HG02970 (cell line): Measurements from ENCODE around the gene ODAPH.
A peak's percentile ranks its signal among the peaks of the same experiment; 100 is the strongest.
"Not testable (repeated sequence)": the region's sequence is repeated elsewhere in the genome, so short reads cannot be mapped to it uniquely, and the experiment has no call there.

ENCODE experiments used
- ATAC-seq: cut with Tn5 transposase; IDR thresholded peaks from one replicate; pipeline ENCODE4 v1.9.1; 2021; ENCODE audit warnings: mild to moderate bottlenecking, moderate library complexity, moderate number of reproducible peaks; ENCODE audit not compliant: unreplicated experiment, low FRiP score

The ODAPH gene

GRCh38 chr4:75555294-75556164 is at the start of gene ODAPH:
TSS of gene ODAPH (plus strand) at chr4:75556066. CDS start at chr4:75556083, 17 bp downstream.
- no peak for ATAC-seq

- ATAC-seq: not testable (repeated sequence)
Observed at GRCh38 chr4:75509592-75509991, 46.3 kb upstream of the ODAPH start.

- ATAC-seq: no peak
Observed at GRCh38 chr4:75511841-75512240, 44.0 kb upstream of the ODAPH start.

GRCh38 chr4:75512386-75513211 is 43.3 kb upstream of the ODAPH start:
- no peak for ATAC-seq

- no peak for ATAC-seq
Observed at GRCh38 chr4:75513526-75514130, 42.2 kb upstream of the ODAPH start.

GRCh38 chr4:75514131-75514948 is 41.5 kb upstream of the ODAPH start, which contains the start of the genes RCHY1 and THAP6:
TSS of gene RCHY1 (minus strand) at chr4:75514403. CDS start at chr4:75514286, 117 bp downstream.
TSS of gene THAP6 (plus strand) at chr4:75514473. CDS start at chr4:75515453, 980 bp downstream.
- peak; percentile 97 for ATAC-seq

GRCh38 chr4:75514949-75515612 is 40.8 kb upstream of the ODAPH start:
- no peak for ATAC-seq

- no peak for ATAC-seq
Observed at GRCh38 chr4:75516144-75516543, 39.7 kb upstream of the ODAPH start.

- ATAC-seq: not testable (repeated sequence)
Observed at GRCh38 chr4:75519452-75519851, 36.4 kb upstream of the ODAPH start.

GRCh38 chr4:75525086-75525485 is 30.8 kb upstream of the ODAPH start:
- no peak for ATAC-seq

GRCh38 chr4:75525910-75526309 is 30.0 kb upstream of the ODAPH start:
- no peak for ATAC-seq

- ATAC-seq: no peak
Observed at GRCh38 chr4:75527482-75527881, 28.4 kb upstream of the ODAPH start.

GRCh38 chr4:75530556-75531322 is 25.1 kb upstream of the ODAPH start:
- ATAC-seq: no peak

- not testable (repeated sequence) for ATAC-seq
Observed at GRCh38 chr4:75531536-75532143, 24.2 kb upstream of the ODAPH start.

GRCh38 chr4:75533339-75533887 is 22.5 kb upstream of the ODAPH start:
- ATAC-seq: not testable (repeated sequence)

- ATAC-seq: not testable (repeated sequence)
Observed at GRCh38 chr4:75533926-75534325, 21.9 kb upstream of the ODAPH start.

- not testable (repeated sequence) for ATAC-seq
Observed at GRCh38 chr4:75537308-75537707, 18.6 kb upstream of the ODAPH start.

GRCh38 chr4:75542824-75543223 is 13.0 kb upstream of the ODAPH start:
- no peak for ATAC-seq
